Ammon's horn (tissue), 1 donor: ENCODE measurements around the gene HOXA13.
A peak's percentile ranks its signal among the peaks of the same experiment; 100 is the strongest.

ENCODE experiments used
- DNase-seq: peaks from one replicate; pipeline ENCODE4 v3.0.0-alpha.2; 2016; ENCODE audit warnings: low spot score

Gene HOXA13

GRCh38 chr7:27170426-27171324 lies 29.2 kb downstream of the HOXA13 start:
- no peak for DNase-seq

- no peak for DNase-seq
Measured at GRCh38 chr7:27169658-27170425, 30.0 kb downstream of the HOXA13 start.

GRCh38 chr7:27168265-27168947 lies 31.5 kb downstream of the HOXA13 start:
- no peak for DNase-seq

- DNase-seq = no peak
Measured at GRCh38 chr7:27167916-27168264, 32.0 kb downstream of the HOXA13 start.

- no peak for DNase-seq
Measured at GRCh38 chr7:27166531-27167505, 33.1 kb downstream of the HOXA13 start.

GRCh38 chr7:27165996-27166530 lies 33.8 kb downstream of the HOXA13 start:
- DNase-seq = no peak

GRCh38 chr7:27165089-27165995 lies 34.5 kb downstream of the HOXA13 start, which contains the start of gene HOXA9:
Gene HOXA9, minus strand, starts transcription at chr7:27165537. Its CDS starts 80 bp downstream, at chr7:27165457.
- no peak for DNase-seq

GRCh38 chr7:27164367-27165088 lies 35.4 kb downstream of the HOXA13 start:
- DNase-seq = no peak

GRCh38 chr7:27164045-27164366 lies 35.9 kb downstream of the HOXA13 start:
- DNase-seq = no peak

GRCh38 chr7:27163288-27164044 lies 36.4 kb downstream of the HOXA13 start:
- no peak for DNase-seq

- no peak for DNase-seq
Measured at GRCh38 chr7:27162561-27163287, 37.2 kb downstream of the HOXA13 start.

- no peak for DNase-seq
Measured at GRCh38 chr7:27161721-27162560, 38.0 kb downstream of the HOXA13 start.

- peak; percentile 12 for DNase-seq
Measured at GRCh38 chr7:27161214-27161720, 38.6 kb downstream of the HOXA13 start.

GRCh38 chr7:27160546-27161213 lies 39.2 kb downstream of the HOXA13 start:
- peak; percentile 89 for DNase-seq

GRCh38 chr7:27160145-27160545 lies 39.7 kb downstream of the HOXA13 start:
- DNase-seq = no peak
